HFFc6 (cell line): Measurements from ENCODE around the gene PSTPIP1. TPM values are rescaled to one million over a fixed set of nuclear protein-coding genes. Genes with fewer than 3 reads are reported as not detected.

ENCODE experiments used
- DNase-seq: peaks from one replicate; pipeline ENCODE4 v3.0.0-alpha.2; 2018
- H3K27ac Mint-ChIP-seq: 2 replicates; pipeline ENCODE4 v1.8.0; 2020; ENCODE audit warnings: mild to moderate bottlenecking, mixed read lengths
- H3K27me3 Mint-ChIP-seq: 2 replicates; pipeline ENCODE4 v1.8.0; 2021; ENCODE audit warnings: mild to moderate bottlenecking, moderate library complexity, mixed read lengths; ENCODE audit not compliant: insufficient read depth
- H3K36me3 Mint-ChIP-seq: 2 replicates; pipeline ENCODE4 v1.8.0; 2021; ENCODE audit warnings: low read depth, mixed read lengths
- H3K4me1 Mint-ChIP-seq: 2 replicates; pipeline ENCODE4 v1.8.0; 2020; ENCODE audit warnings: low read depth, mixed read lengths
- H3K4me3 Mint-ChIP-seq: 2 replicates; pipeline ENCODE4 v1.8.0; 2020; ENCODE audit warnings: mild to moderate bottlenecking, moderate library complexity, mixed read lengths
- H3K9me3 Mint-ChIP-seq: 2 replicates; pipeline ENCODE4 v1.8.0; 2020; ENCODE audit warnings: mild to moderate bottlenecking, mixed read lengths
- total RNA-seq, 6 experiments: library from RNA; stranded (reverse); fragmentation: NEBNext Ultra II Directional; extraction: Animal tissue kit (Norgen Biotek cat#: 25700); gene quantifications; 2 replicates in 1 of 6; 3 replicates in 5 of 6; pipeline ENCODE4 v1.2.3, GENCODE V29; 2021
- TF ChIP-seq, protein P1 (sequence below): fragments of 200-600 bp; sonication (generic); IDR thresholded peaks from 2 replicates; pipeline ENCODE4 v1.5.0; 2021; ENCODE audit warnings: antibody characterized with exemption, mild to moderate bottlenecking

Gene PSTPIP1
- total RNA-seq, 6 experiments from 2014 or later, result 0.16 to 0.38 TPM; not detected in 4

DNA sequence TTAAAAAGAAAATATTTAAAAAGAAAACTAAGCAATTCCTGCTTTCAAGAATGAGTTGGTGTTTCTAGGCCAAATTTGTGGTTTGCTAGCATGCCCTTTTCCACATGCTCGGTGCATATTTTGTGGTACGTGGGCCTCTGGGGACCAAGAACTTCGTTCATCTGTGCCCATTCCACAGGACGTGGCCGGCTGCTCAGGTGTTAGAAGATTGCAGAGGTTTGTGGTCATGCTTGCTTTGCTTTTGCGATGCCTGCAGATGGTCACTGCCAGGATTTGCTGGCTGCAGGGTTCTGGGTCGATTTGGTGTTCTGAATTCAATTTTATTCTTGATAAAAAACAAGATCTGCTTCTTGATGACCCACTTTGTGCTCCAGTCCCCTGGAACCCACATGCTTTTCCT is 7.5 kb downstream of the PSTPIP1 start:
- DNase-seq, result no peak
- H3K27me3 Mint-ChIP-seq, result peaks cover 35% of the 10 kb centered on the region
- H3K4me3 Mint-ChIP-seq, result no peak overlapping the region
- H3K36me3 Mint-ChIP-seq, result 0 out of 2 replicates have a peak, but pooled peaks cover 5% of the 10 kb centered on the region
- TF ChIP-seq, protein P1, sequence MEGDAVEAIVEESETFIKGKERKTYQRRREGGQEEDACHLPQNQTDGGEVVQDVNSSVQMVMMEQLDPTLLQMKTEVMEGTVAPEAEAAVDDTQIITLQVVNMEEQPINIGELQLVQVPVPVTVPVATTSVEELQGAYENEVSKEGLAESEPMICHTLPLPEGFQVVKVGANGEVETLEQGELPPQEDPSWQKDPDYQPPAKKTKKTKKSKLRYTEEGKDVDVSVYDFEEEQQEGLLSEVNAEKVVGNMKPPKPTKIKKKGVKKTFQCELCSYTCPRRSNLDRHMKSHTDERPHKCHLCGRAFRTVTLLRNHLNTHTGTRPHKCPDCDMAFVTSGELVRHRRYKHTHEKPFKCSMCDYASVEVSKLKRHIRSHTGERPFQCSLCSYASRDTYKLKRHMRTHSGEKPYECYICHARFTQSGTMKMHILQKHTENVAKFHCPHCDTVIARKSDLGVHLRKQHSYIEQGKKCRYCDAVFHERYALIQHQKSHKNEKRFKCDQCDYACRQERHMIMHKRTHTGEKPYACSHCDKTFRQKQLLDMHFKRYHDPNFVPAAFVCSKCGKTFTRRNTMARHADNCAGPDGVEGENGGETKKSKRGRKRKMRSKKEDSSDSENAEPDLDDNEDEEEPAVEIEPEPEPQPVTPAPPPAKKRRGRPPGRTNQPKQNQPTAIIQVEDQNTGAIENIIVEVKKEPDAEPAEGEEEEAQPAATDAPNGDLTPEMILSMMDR, result no peak
- peaks cover 4% of the 10 kb centered on the region; the same call in 1 of the 2 replicates for H3K4me1 Mint-ChIP-seq
- H3K27ac Mint-ChIP-seq, result no peak overlapping the region
- H3K9me3 Mint-ChIP-seq, result no peaks in the 10 kb centered on the region

DNA sequence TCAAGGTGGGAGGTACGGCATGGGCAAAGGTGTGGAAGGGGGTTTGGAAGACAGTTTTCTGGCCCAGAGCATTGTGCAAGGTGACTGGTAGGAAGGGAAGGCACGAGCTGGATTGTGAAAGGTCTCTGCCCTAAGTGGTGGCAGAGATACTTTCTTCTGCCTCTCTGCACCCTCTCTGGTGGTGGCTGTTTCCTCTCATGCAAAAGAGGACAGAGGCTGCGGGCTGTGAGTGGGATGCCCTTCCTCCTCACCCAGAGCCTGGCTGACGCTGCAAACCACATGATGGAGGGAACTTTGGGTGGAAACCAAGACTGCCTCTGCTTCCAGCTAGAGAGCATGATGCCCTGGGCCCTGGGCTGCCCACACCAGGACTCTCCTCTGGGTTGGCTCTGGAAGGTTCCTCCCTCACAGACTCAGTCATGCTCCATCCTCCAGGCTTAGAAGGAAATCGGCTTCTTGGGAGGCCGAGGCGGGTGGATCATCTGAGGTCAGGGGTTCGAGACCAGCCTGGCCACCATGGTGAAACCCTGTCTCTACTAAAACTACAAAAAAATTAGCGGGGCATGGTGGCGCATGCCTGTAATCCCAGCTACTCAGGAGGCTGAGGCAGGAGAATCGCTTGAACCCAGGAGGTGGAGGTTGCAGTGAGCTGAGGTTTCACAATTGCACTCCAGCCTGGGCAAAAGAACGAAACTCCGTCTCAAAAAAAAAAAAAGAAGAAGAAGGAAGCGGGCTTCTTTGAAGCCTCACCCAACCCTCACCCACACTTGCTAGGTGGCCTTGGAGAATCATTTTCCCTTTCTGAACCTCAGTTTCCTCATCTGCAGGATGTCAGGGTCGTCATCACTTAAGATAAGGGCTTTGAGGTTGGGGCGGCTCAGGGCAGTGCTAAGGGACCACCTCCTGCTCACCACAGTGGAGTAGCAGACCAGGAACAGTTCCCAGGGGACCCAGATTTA is 8.3 kb downstream of the PSTPIP1 start:
- Mint-ChIP-seq H3K4me1 (no peaks in the 10 kb centered on the region), H3K9me3 (no peaks in the 10 kb centered on the region), H3K27me3 (peaks cover 38% of the 10 kb centered on the region), H3K4me3 (no peak overlapping the region), H3K36me3 (0 out of 2 replicates have a peak, but pooled peaks cover 5% of the 10 kb centered on the region), H3K27ac (no peak overlapping the region)
- TF ChIP-seq, protein P1, result no peak
- no peak for DNase-seq

DNA sequence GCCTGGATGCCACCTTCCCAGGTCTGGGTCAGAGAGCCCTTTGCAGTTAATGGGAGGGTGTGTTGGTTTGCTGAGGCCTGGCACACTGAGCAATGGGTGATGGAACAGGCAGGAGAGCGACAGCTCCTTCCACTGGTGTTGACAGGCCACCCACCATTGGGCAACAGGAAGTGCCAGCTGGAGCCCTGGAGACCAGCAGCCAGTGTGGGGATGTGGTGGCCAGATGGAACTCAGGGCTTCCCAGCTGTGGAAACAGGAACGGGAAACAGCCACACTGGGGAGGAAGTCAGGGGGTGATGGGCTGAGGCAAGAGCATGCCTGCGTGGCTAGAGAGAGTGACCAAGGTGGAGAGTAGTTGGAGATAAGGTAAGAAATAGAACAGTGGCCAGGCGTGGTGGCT is 9.3 kb downstream of the PSTPIP1 start:
- Mint-ChIP-seq H3K9me3 (no peaks in the 10 kb centered on the region), H3K4me3 (no peak overlapping the region), H3K4me1 (no peaks in the 10 kb centered on the region), H3K27me3 (peaks cover 47% of the 10 kb centered on the region), H3K27ac (no peak overlapping the region), H3K36me3 (0 out of 2 replicates have a peak, but pooled peaks cover 5% of the 10 kb centered on the region)
- TF ChIP-seq, protein P1, result no peak
- no peak for DNase-seq

DNA sequence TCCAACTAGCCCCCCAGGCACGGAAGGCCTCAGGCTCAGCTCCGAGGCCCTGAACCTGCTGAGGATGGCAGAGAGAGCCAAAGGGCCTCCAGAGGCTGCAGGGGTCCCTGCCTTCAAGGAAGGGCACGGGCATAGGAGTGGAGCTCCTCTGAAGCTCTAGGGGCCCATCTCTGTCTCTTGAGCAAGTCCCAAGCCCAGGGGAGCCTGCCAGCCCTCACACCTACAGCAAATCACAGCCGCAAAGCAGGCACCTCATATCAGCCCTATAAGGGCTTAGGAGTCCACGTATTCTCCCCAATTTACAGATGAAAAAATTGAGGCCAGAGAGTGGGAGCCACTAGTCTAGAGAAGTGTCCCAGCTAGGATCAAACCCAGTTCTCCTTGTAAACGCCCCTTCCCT is 14.2 kb downstream of the PSTPIP1 start:
- Mint-ChIP-seq H3K9me3 (no peaks in the 10 kb centered on the region), H3K27me3 (peaks cover 46% of the 10 kb centered on the region), H3K27ac (no peak overlapping the region), H3K4me1 (no peaks in the 10 kb centered on the region), H3K36me3 (0 out of 2 replicates have a peak, but pooled peaks cover 2% of the 10 kb centered on the region), H3K4me3 (no peak overlapping the region)
- no peak for DNase-seq
- TF ChIP-seq, protein P1, result no peak

DNA sequence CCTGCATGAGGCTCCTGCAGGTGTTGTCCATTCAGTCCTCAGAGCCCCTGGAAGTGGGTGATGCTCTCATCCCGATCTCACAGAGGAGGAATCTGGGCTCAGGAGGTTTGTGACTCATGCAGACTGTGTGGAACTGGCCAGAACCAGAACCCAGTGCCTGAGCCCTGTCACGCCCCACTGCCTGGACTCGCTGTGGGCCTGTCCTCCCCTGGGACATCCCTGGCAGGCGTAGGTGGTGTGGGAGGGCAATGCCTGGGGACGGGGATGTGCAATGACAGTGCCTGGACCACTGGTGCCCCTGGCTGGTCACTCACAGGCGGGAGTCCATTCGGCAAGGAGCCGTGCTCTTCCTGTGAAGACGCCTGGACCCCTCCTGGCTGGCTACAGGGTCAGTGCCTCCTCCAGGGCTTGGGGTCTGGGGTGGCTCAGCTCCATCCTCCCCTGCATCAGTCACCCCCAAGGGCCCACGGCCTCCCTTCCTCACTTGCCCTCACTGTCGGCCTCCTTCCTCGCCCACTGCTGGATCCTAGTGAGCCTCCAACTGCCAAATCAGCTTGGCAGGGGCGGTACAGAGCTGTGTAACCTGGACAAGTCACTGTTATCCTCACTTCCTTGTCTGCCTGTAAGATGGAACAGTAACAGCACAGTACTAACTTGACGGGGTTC is 14.9 kb downstream of the PSTPIP1 start:
- Mint-ChIP-seq H3K36me3 (no peaks in the 10 kb centered on the region), H3K27me3 (peaks cover 44% of the 10 kb centered on the region), H3K27ac (no peak overlapping the region), H3K4me1 (no peaks in the 10 kb centered on the region), H3K9me3 (no peaks in the 10 kb centered on the region), H3K4me3 (no peak overlapping the region)
- DNase-seq, result peak; percentile 33
- TF ChIP-seq, protein P1, result no peak
